GM21515 (cell line): ENCODE measurements around the gene SHMT2.

Experiments used
- ATAC-seq: cut with Tn5 transposase; IDR thresholded peaks from one replicate; pipeline ENCODE4 v1.9.1; 2021; ENCODE audit not compliant: unreplicated experiment

Gene SHMT2

DNA sequence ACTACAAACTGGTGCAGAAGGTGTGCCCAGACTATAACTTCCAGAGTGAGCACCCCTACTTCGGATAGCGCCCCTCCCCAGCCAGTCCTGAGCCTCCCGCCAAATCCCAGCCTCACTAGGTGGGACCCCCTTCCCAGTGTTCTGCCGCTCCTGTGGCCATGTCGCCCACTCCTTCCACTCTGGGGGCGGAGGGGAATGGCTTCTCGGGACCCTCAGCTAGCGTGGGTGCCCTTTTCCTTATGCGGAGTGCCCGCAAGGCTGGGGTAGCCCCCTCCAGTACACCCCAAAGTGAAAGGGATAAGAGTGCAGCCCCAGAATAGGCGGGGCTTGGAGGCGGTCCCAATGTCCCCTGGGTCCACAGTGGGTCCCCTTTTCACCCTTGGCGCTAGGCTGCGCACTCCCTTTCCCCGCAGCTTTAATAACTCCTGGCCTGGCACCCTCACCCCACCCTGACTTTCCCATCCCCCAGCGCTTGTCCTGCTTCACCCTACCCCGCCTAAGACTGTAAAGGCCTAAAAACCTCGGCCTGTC lies 3.8 kb upstream of the SHMT2 start:
- ATAC-seq = no peak

DNA sequence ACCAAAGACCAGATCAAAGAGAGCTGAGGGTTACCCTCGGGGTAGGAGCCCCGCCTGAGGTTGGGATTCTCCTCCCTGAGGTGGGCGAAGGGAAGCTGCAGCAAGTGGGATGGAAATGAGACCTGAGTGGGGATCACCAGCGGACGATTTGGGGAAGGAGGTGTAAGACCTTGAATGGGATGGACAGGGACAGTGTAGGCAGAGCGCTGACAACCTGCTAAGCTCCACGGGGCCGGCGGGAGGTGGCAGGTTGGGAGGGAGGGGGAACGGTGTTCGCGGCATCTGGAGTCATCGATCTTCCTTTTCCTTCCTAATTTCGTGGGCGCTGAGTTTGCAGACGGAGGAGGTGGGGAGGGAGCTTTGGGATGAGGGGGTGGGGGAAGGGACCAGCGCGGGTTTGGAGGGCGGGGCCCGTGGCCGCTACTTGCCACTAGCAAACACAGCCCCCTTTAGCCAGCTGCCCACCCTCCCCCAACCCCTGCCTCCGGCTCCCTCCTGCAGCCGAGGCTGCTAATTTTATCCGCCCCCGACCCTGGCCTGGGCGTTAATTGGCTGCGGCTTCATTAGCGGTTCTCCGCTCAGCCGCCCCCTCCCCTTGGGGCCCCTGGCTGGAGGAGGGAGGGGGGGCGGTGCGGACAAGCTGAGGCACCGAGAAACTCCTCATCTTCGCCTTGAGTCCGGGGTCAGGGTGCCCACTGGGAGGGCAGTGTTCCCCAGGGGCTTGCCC lies 2.8 kb upstream of the SHMT2 start:
- ATAC-seq = no peak

DNA sequence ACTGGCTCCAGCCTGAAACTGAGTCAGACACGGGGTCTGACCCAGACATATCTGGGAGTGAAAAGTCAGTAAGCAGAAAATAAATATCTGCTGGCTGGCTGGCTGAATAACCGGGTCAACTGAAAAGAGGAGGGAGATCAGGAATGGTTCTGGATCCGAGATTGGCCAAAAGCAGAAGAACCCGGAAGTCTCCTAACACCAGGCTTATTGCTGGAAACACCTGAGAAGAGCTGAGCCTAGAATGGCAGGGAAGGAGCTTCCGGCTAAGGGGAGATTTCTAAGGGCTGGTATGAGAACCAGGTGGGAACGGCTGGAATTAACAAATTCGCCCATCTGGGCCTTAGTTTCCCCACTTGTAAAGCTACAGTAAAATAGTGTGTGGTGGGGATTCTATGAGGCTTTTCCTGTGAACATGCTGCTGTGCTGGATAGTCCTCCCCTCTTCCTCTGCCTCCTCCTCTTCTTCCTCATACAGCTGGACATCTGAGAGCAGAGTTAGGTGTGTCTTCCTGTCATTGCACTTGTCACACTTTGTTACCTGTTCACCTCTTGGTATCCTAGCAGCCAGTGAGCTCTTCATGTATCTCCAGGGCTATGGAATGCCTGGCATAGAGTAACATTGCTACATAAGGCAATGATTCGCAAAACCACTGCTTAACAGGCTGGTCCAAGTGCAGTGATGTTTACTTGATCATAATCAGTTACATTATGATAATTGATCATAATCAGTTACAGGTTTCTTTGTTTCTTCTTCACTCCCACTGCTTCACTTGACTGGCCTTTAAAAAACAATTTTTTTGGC lies 2.0 kb upstream of the SHMT2 start:
- no peak for ATAC-seq

DNA sequence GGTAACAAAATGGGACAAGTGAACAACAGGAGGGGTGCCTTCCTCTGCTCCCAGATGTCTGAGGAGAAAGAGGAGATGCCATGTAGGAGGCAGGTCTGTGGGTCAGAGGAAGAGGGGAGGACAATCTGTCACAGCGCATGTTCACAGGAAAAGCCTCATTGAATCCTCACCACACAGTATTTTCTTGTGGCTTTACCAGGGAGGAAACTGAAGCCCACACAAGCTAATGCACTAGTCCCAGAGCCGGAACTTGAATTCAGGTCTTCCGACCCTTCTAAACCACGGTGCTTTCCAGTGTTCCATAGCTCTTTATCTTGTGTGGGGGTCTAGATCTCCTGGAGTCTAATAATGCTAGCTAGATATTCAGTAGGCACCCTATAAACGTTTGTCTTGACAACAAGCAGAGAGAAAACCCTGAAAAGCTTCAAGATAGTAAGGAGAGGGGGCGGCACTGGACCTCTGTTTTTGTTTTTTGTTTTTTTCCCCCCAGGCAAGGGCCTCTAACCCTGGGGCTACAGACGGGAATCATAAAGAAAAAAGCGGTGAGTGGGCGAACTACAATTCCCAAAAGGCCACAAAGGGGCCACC lies 371 bp upstream of the SHMT2 start:
- ATAC-seq = no peak

DNA sequence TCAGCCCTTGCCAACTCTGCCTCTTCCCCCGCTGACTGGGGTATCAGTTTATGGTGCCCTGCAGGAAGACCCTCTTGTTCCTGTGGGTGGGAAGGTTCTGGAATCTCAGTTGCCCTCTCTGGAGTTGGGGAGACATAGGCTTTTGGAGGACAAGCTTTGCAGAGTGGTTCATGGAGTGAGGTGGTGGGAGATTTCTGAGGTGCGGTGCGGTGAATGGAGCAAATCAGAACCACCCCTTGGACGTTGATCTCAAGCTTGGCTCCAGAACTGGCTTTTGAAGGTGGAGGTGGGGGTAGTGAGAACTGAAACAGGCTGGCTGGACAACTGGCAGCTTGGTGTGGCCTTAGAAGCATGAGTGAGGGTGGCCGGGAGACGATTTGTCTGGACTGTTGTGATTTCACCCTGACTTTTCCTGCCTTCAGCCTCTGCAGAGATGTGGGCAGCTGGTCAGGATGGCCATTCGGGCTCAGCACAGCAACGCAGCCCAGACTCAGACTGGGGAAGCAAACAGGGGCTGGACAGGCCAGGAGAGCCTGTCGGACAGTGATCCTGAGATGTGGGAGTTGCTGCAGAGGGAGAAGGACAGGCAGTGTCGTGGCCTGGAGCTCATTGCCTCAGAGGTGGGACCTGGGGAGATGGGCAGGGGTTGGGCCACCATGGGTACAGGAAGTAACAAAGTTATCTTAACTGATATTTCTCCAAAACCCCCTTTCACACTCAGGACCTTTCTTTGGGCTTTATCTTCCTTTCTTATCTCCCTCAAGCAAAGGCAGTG lies 1.1 kb downstream of the SHMT2 start:
- ATAC-seq = no peak

DNA sequence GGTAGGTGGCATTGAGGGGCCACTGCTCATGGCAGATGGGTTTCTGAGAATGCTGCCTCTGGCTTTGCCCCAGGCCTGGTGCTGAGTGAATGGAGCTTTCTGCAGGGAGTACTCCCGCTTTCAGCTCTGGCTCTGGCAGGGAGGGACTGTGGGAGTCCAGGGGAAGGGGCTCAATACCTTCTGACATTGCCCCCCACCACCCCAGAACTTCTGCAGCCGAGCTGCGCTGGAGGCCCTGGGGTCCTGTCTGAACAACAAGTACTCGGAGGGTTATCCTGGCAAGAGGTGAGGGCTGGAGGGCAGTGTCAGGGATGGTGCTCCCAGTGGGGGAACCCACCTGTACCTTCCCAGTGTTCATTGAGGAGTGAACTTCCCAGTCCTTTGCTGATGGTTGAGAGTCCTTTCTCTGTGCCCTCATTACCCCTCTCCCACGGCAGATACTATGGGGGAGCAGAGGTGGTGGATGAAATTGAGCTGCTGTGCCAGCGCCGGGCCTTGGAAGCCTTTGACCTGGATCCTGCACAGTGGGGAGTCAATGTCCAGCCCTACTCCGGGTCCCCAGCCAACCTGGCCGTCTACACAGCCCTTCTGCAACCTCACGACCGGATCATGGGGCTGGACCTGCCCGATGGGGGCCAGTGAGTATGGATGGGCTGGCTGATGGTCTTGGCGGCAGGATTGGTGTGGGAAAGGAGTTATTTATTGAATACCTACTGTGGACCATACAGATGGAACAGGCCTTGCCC lies 1.9 kb downstream of the SHMT2 start:
- no peak for ATAC-seq

DNA sequence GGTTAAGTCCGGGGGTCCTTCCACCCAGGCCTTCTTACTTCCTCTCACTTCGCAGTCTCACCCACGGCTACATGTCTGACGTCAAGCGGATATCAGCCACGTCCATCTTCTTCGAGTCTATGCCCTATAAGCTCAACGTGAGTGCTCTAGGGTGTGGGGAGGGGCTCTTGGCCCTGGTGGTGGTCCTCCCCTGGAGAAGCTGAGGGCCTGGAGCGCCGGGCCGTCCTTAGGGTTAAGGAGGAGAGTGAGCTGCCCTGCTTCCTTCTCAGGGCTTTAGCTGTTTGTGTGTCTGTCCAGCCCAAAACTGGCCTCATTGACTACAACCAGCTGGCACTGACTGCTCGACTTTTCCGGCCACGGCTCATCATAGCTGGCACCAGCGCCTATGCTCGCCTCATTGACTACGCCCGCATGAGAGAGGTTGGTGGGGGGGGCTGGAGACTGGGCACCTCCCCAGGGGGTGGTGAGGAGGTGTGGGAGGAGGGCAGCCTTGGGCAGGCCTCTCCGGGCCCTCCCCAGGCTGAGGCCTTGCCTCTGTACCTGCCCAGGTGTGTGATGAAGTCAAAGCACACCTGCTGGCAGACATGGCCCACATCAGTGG lies 2.7 kb downstream of the SHMT2 start:
- ATAC-seq = no peak

DNA sequence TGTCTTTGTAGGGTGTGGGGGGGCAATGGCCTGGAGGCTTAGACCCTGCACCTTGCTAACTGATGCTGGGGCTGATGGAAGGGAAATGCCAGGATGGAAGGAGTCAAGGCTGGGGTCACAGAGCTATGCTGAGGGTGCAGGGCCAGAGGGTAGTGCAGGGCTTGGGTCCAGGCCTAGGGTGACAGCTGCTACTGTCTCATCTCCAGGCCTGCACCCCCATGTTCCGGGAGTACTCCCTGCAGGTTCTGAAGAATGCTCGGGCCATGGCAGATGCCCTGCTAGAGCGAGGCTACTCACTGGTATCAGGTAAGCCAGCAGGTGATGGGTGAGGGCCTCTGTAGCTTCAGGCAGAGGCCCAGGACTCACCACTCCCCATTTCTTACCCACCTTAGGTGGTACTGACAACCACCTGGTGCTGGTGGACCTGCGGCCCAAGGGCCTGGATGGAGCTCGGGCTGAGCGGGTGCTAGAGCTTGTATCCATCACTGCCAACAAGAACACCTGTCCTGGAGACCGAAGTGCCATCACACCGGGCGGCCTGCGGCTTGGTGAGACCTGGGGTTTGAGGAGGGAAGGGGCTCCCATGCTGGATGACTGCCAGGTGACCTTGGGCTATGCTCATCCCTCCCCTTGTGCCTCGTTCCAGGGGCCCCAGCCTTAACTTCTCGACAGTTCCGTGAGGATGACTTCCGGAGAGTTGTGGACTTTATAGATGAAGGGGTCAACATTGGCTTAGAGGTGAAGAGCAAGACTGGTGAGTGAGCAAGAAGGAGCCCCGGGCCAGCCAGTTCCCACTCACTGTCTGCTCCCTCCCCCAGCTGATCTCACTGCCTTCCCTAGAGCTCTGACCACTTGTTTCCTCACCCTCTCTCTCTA lies 4.1 kb downstream of the SHMT2 start:
- ATAC-seq = no peak

DNA sequence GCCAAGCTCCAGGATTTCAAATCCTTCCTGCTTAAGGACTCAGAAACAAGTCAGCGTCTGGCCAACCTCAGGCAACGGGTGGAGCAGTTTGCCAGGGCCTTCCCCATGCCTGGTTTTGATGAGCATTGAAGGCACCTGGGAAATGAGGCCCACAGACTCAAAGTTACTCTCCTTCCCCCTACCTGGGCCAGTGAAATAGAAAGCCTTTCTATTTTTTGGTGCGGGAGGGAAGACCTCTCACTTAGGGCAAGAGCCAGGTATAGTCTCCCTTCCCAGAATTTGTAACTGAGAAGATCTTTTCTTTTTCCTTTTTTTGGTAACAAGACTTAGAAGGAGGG lies 4.7 kb downstream of the SHMT2 start:
- ATAC-seq = no peak

DNA sequence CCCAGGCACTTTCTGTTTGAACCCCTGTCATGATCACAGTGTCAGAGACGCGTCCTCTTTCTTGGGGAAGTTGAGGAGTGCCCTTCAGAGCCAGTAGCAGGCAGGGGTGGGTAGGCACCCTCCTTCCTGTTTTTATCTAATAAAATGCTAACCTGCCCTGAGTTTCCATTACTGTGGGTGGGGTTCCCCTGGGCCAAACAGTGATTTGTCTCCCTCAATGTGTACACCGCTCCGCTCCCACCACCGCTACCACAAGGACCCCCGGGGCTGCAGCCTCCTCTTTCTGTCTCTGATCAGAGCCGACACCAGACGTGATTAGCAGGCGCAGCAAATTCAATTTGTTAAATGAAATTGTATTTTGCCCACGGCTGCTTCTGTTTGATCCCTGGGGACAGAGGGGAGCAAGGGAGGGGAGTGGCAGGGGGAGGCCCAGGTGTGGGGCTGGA lies 5.1 kb downstream of the SHMT2 start:
- ATAC-seq = no peak

DNA sequence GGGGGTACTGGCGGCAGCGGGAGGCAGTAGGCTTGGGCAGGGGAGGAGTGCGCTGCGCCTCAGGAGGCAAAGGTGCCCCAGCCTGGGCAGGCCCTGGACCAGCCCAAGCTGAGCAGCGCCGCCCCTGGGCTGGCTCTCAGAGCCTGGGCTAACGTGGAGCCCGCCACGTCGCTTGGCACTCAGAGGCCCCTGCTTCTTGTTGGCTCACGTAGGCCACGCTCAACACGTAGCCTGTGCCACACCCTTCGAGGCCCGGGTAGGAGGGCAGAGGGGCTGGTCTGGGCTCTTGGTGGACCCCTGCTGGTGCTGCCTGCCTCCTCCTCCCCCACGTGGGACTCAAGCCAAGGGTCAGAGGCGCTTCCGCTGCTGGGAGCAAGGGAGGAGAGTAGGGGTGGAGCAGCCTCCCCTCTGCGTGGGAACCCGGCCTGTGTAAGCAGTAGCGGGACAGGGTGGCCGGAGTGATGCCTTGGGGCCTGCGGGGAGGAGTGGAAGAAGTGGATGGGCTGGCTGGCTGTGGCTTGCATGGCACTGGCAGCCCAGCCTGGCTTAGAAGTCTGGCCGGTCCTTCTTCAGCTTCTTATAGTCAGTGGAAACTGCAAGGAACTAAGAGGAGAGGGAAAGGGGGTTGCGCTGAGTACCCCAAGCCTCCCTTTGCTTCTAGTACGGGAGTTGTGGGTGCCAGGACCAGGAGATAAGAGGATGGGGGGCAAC lies 5.7 kb downstream of the SHMT2 start:
- no peak for ATAC-seq

DNA sequence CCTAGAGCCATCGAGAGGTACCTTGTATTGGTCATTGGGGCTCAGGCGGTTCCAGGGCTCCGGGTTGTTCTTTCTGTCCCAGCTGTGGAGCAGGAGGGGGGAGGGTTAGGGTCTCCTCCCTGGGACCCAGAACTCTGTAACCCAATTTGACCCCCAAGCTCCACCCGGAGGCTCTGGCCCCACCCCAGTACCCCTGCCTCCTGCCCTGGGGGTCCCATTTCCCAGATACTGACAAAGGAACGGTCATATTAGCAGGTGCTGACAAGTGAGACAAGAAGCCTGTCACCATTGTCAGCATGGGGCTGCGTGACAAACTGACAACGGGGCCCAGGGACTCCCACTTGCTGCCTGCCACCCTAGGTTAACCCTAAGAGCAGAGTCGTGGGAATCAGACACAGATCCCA lies 6.2 kb downstream of the SHMT2 start:
- no peak for ATAC-seq

DNA sequence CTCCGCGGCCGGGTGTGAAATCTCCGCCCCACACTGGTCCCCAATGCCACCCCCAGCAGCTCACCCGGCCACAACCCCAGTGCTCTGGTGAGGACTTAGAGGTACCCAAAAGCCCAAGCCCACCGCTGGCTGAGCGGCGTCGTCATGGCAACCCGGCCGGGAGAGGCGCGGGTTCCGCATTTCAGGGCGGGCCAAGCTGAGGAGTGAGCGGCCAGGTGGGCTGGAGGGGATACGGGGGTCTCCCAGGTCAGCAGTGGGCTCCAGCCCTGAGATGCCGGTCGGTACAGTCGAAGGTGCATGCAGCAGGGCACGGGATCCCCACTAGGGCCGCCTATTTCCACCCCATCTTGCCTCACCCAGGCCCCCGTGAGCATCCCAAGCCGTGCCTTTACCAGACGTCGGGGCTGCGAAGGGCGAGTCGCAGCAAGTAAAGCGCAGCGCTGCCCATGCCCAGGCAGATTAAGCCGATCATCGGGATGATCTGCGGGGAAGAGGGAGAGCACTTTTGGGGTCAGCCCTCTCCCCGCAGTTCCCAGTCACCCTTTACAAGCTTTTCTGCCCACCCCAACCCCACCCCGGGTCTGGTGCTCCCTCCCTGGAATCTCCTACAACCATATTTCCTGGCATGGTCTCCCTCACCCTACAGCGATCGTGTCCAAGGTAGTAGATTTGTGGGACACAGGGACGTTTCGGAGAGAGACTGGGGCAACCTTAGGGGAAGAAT lies 6.9 kb downstream of the SHMT2 start:
- ATAC-seq = no peak

DNA sequence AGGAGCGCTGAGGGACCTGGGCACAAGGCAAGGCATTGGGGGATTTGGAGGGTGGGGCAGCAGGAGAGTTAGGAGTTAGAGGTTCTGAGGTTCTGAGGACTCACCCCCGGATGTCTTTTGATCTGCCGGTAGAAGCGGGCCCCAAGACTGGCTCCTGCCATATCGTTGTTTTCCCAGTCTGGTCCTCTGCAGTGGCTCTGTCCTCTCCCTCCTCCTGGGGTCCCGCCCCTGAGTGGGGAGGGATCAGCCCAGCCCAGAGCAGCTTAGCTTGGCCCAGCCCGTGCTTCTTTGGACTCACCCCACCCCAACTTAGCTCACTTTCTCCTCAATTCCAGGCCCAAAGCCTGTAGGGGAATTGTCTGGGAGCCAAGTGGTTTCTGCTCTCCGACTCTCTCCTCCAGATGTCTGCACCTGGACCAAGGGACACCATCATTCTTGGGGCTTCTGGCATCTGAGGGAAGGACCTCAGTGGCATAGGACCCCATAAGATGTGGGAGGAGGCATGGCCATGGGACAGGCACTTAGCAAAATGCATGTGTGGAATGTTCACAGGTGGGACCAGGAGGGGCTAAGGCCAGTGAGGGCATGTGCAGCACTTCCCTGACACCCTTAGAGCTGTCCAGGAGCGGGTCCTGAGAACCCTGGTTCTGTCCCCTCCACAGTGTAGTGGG lies 7.5 kb downstream of the SHMT2 start:
- no peak for ATAC-seq

DNA sequence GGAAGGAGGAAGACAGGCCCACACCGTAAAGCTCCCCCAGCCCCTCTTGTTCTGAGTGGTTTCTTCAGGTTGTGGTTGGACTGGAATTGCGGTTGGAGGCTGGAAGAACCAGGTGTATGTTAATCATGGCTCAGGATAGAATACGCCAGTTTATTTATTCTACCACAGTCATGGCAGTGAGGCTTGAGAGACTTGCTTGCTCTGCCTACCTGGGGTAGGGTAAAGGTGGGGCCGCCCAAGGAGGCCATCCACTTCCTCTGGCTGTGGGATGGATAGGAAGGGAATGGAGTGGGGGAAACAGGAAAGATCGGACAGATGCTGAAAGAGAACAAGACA lies 8.1 kb downstream of the SHMT2 start:
- ATAC-seq = no peak

DNA sequence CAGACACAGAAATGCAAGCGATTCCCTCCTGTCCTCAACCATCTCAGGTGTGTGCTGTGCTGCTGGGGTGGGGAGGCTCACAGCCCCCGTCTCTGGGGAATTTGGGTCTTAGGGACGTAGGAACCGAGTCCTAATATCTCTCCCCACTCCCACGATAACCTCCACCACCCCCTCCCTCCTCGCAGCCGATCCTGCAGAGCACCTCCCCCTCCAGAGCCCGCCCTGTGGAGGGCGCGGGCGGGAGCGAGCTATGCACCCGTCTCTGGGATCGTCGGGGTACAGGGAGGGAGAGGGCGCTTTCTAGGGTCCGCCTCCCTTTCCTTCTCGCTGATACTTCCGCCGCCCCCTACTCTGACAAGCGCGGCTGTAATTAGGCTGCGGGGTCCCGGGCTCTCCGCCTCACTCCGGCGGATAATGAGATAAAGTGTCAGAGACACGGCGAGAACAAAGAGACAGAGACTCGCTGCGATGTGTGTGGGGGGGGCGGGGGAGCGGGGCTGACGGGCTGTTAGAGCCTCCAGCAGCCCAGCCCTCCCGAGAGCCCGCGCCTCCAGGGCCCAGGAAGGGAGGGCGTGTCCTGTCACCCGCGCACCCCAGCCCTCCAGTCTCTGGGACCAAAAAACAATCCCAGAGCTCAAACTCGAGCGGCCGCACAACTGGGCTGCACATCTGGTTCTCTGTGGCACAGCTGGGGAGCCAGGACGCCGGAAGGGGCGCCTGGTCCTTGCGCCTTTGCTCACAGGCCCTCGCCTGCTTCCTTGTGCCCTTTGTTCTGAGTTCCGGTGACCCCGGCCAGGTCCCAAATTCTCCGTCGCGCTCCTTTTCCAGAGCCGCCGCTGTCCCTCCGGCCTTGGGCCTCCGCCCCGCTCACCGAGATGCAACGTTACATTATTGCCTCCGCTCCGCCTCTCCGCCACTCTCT lies 8.7 kb downstream of the SHMT2 start:
- no peak for ATAC-seq
